HUES48 (cell line): ENCODE data around the gene TGFB2.

Experiments used
- H3K27ac ChIP-seq: one replicate; pipeline ENCODE4 v1.7.0; 2013; ENCODE audit warnings: low read depth, low read length, inconsistent platforms
- H3K27me3 ChIP-seq: 2 replicates; pipeline ENCODE4 v1.6.1; 2013; ENCODE audit warnings: mild to moderate bottlenecking, low read length; ENCODE audit not compliant: control insufficient read depth, insufficient read depth
- H3K36me3 ChIP-seq: 2 replicates; pipeline ENCODE4 v1.6.1; 2013; ENCODE audit warnings: low read length; ENCODE audit not compliant: control insufficient read depth, insufficient read depth
- H3K4me1 ChIP-seq: 2 replicates; pipeline ENCODE4 v1.6.1; 2013; ENCODE audit warnings: mild to moderate bottlenecking, low read length; ENCODE audit not compliant: control insufficient read depth, insufficient read depth
- H3K4me3 ChIP-seq: 2 replicates; pipeline ENCODE4 v1.5.1; 2013; ENCODE audit warnings: mild to moderate bottlenecking, low read depth, low read length
- H3K9ac ChIP-seq: 2 replicates; pipeline ENCODE4 v1.6.1; 2013; ENCODE audit warnings: mild to moderate bottlenecking, low read depth, low read length, moderate library complexity
- H3K9me3 ChIP-seq: 2 replicates; pipeline ENCODE4 v1.6.1; 2013; ENCODE audit warnings: low read length; ENCODE audit not compliant: control insufficient read depth, insufficient read depth

Gene TGFB2

DNA sequence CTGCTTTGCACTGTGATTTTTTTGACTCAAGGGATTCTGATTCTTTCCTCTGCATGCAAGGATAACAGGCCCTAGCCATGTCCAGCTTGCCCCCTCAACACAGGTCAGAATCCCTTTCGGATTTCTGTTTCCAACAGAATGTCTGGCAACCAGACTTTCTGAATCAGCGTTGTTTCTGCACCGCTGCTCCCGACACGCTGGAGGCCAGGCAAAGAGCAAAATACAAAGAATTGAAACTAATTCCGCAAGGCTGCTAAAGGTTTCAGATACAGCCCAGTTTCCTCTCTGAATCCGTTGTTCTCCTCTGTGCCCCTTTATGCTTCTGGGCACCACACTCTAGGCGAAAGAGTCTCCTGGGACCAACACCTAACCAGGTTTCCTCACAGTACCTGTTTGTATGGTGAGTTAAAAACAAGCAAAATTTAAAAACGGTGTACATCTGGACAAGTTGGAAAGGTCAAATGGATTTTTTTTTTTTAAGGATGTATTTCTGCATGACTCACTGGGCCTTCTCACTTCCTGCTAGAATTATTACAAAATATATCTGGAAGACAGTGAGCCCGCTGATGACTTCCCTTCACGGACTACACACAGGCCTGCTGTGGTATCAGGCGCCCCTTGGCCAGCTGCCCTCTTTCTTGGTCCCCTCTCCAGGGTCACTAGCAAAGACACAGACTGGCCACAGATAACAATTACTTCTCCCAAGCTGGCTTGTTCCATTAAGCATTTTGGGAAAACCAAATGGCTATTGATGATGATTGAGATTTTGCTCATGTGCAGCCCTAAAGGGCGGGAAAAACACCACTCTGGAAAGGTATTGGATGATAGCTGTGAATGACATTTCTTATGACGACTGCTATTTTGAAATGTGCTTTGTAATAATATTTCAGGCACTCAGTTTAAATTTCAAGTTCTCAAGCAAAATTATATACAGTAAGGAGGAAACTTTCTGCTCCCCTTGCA is 118.3 kb downstream of the TGFB2 start:
- Histone ChIP-seq H3K27me3 (no peaks in the 10 kb centered on the region), H3K4me1 (peaks cover 19% of the 10 kb centered on the region), H3K27ac (no peak overlapping the region), H3K4me3 (no peak overlapping the region), H3K9ac (no peak overlapping the region), H3K9me3 (no peaks in the 10 kb centered on the region), H3K36me3 (no peaks in the 10 kb centered on the region)

GRCh38 chr1:218464871-218465270 is 119.7 kb downstream of the TGFB2 start:
- Histone ChIP-seq H3K9me3 (no peaks in the 10 kb centered on the region), H3K4me3 (no peak overlapping the region), H3K36me3 (no peaks in the 10 kb centered on the region), H3K4me1 (peaks cover 8% of the 10 kb centered on the region; the same call in 1 of the 2 replicates), H3K27ac (no peak overlapping the region), H3K27me3 (no peaks in the 10 kb centered on the region), H3K9ac (no peak overlapping the region)

DNA sequence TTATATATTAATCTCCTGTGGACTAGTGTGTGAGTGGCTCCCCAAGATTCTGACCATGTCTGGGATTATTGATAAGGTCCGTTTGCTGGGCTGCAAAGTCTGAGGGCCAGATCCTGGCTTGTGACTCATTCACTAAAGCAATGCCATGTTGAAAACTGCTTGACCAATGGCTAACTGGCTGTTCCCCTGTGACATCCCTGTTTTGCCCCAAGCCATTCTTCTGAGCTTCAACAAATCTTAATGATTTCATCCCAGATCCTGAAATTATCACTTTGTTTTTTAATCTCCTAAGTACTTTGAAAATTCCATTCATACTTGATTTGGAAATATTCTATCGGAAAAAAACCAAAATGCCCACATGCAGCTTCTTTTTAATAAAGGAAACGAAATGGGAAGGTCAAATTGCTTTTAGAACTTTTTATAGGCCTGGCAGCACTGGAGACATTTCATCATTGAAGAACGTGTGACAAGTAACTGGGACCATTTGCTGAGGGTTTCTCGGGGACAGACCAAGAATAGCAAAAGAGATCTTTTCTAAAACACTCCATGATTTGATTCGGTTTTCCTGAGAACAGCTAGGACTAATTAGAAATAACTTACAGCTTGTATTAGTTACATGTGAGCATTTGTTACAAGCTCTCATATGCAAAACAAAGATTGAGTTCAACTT is 121.3 kb downstream of the TGFB2 start:
- no peak overlapping the region for H3K27ac ChIP-seq
- H3K9ac ChIP-seq, result no peak overlapping the region
- H3K4me3 ChIP-seq, result no peak overlapping the region
- H3K27me3 ChIP-seq, result no peaks in the 10 kb centered on the region
- no peaks in the 10 kb centered on the region for H3K36me3 ChIP-seq
- no peaks in the 10 kb centered on the region for H3K4me1 ChIP-seq
- no peaks in the 10 kb centered on the region for H3K9me3 ChIP-seq

DNA sequence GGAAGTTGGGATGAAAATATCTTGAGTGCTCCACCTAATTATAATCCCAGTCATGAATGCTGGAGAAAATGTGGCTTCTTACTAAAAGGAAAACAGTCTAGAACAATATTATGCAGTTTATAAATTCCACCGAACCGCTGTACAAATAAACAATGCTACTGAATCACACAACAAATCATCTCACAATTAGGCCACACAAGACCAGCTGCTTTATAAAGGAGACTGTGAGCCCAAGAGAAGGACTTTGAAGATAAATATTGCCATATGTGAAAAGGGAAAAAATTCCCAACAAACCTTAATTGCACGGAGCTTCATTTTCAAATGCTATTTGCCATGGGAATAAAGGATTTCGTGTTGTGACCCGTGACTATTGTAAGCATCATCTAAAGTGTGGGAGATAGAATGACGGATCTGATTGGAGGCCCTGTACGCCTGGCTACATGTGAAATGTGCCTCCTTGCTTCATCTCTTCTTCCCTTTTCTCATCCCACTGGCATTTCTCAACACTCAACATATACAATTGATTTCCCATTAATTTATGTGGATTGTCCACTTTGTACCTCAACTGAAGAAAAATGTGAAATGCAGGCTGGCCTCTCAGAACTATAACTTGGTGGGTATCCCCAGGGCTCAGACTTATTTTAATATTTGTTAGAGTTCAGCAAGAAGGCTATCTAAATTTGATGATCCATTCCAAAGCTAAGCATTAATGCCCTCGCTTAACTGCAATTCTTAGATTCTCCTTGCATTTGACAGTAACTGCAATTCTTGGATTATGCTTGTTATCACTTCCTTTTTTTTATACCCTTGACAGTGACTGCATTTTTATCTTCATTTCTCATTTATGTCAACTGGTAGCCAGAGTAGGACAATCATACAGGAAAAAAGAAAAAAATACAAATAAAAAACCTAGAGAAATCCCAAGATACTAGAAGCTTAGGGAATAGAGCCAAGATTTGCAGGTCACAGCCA is 122.3 kb downstream of the TGFB2 start:
- H3K4me1 ChIP-seq, result no peaks in the 10 kb centered on the region

GRCh38 chr1:218468711-218469110 is 123.6 kb downstream of the TGFB2 start:
- no peak overlapping the region for H3K27ac ChIP-seq
- no peak overlapping the region for H3K4me3 ChIP-seq
- H3K9me3 ChIP-seq, result no peaks in the 10 kb centered on the region
- no peaks in the 10 kb centered on the region for H3K4me1 ChIP-seq
- H3K9ac ChIP-seq, result no peak overlapping the region
- H3K27me3 ChIP-seq, result no peaks in the 10 kb centered on the region
- no peaks in the 10 kb centered on the region for H3K36me3 ChIP-seq

More for the DNA sequence above, 122.3 kb downstream of the TGFB2 start:
- Histone ChIP-seq H3K9ac (no peak overlapping the region), H3K4me3 (no peak overlapping the region), H3K9me3 (no peaks in the 10 kb centered on the region), H3K36me3 (no peaks in the 10 kb centered on the region), H3K27ac (no peak overlapping the region), H3K27me3 (no peaks in the 10 kb centered on the region)

DNA sequence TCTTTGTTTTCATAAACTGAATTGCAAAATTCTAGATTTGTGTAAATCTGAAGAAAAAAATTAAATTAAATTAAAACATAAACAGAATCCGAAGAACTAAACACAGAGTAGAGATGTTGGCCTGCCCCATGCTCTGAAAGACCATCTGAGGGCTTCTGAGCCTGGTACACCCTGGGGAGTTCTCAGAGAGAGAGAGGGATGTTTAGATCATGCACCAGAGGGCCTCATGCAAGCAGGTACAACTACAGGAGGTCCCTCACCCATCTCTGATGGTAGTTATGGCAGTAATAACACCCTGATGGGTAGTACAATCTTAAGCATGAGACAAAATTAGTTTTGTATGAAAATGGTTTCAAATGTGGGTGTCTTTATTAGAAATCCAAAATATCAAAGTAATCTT is 127.7 kb downstream of the TGFB2 start:
- Histone ChIP-seq H3K9ac (no peak overlapping the region), H3K27me3 (no peaks in the 10 kb centered on the region), H3K27ac (no peak overlapping the region), H3K9me3 (no peaks in the 10 kb centered on the region), H3K4me3 (no peak overlapping the region), H3K4me1 (no peaks in the 10 kb centered on the region), H3K36me3 (no peaks in the 10 kb centered on the region)

DNA sequence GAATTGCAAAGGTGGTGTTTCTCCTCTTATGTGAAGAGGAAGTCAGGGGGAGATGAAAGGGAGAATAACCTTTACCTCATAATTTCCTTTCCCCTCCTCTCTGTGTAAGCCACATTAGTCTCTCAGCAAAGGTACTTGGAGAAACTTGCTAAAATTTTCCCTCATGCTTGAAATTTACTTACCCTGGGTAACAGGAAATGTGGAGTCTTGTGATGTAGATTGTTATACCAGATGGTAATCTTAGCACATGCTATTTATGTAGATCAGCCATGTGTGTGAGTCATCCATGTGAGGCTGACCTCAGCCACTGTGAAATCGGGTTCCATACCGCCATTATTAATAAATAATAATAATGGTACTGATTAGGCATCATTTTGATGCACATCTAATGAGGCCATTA is 128.4 kb downstream of the TGFB2 start:
- no peaks in the 10 kb centered on the region for H3K4me1 ChIP-seq
- H3K4me3 ChIP-seq, result no peak overlapping the region
- no peaks in the 10 kb centered on the region for H3K36me3 ChIP-seq
- H3K9me3 ChIP-seq, result no peaks in the 10 kb centered on the region
- no peaks in the 10 kb centered on the region for H3K27me3 ChIP-seq
- H3K27ac ChIP-seq, result no peak overlapping the region
- H3K9ac ChIP-seq, result no peak overlapping the region

DNA sequence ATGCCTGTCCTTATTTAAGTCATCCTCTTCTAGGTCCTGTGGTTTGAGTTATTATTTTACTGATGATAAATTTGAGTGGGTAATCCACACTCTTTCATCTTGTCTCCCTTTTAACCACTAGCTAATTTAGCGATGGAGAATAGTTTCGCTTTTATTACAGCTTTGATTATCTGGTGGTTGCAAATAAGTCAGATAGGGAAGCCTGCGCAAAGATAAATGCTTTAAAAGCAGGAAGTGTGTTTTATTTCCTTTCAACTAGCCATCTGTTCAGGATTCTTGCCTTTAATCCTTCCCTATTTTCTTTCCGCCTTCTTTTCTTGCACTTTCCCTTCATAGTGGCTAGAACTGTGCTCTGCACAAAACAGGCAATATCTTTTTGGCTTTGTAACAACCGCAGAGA is 129.0 kb downstream of the TGFB2 start:
- H3K9ac ChIP-seq, result no peak overlapping the region
- no peaks in the 10 kb centered on the region for H3K9me3 ChIP-seq
- H3K36me3 ChIP-seq, result no peaks in the 10 kb centered on the region
- H3K27ac ChIP-seq, result no peak overlapping the region
- H3K27me3 ChIP-seq, result no peaks in the 10 kb centered on the region
- no peak overlapping the region for H3K4me3 ChIP-seq
- no peaks in the 10 kb centered on the region for H3K4me1 ChIP-seq

DNA sequence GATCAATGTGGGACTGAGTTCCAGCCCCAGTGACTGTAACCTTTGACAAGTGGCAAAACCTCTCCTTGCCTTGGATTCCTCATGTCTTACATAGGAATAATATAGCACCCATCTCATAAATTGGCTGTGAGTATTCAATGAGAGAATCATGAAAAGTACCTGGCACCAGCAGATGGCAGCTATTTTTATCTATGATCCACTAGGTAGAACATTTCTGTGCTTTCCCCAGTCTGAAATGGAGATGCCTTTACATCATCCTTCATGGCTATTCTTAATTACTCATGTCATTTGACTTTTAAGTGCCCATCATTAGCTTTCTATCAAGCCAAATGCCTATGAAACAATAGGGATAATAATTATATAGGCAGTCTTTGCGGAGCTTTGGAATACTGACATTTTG is 130.1 kb downstream of the TGFB2 start:
- H3K27me3 ChIP-seq, result no peaks in the 10 kb centered on the region
- no peaks in the 10 kb centered on the region for H3K36me3 ChIP-seq
- H3K9me3 ChIP-seq, result no peaks in the 10 kb centered on the region
- H3K27ac ChIP-seq, result no peak overlapping the region
- peaks cover 5% of the 10 kb centered on the region; the same call in 1 of the 2 replicates for H3K4me1 ChIP-seq
- no peak overlapping the region for H3K4me3 ChIP-seq
- H3K9ac ChIP-seq, result no peak overlapping the region

DNA sequence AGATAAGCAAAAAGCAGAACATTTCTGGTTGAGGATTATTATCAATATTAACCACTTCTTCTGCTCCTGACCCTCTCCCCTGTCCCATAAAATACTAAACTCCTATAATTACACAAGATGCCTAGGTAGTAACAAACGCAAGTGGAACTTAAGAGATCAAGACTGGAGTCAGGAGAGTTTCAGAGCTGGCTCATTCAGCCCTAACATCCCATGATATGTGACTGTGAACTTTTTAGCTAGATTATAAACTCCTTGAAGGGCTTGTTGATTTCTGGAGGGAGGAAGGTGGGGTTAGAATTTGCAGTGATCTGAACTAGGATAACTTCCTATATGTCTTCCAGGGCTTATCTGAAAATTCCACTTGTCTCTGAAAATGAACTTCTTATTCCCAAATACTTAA is 130.6 kb downstream of the TGFB2 start:
- Histone ChIP-seq H3K4me3 (no peak overlapping the region), H3K4me1 (peaks cover 5% of the 10 kb centered on the region; the same call in 1 of the 2 replicates), H3K27me3 (no peaks in the 10 kb centered on the region), H3K9me3 (no peaks in the 10 kb centered on the region), H3K36me3 (no peaks in the 10 kb centered on the region), H3K9ac (no peak overlapping the region), H3K27ac (no peak overlapping the region)
